Hematopoietic multipotent progenitor cell treated with erythropoietin and hydrocortisone succinate and interleukin-3 and kit ligand, for 6 days (in vitro differentiated cells): Measurements from ENCODE around the gene GART.

ENCODE experiments used
- DNase-seq: peaks from one replicate; pipeline ENCODE4 v3.0.0-alpha.2; 2015

Gene GART

DNA sequence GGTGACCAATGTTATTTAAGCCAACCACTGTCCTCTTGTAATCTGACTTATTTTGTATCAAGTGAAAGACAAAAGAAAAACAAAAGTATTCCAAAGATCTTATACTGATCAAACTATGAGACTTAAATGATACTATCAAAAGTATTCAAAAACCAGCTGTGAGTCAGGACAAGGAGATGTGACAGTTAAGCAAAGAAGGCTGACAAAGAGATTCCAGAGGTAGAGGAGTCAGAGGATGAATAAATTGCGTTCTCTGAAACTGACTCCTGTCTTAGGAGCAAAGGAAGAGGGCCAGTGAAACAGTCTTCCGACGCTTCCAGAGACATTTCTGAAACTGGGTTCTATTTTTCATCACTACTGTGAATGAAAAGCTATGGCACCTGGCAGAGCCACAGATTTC is 83.1 kb downstream of the GART start:
- no peak for DNase-seq

DNA sequence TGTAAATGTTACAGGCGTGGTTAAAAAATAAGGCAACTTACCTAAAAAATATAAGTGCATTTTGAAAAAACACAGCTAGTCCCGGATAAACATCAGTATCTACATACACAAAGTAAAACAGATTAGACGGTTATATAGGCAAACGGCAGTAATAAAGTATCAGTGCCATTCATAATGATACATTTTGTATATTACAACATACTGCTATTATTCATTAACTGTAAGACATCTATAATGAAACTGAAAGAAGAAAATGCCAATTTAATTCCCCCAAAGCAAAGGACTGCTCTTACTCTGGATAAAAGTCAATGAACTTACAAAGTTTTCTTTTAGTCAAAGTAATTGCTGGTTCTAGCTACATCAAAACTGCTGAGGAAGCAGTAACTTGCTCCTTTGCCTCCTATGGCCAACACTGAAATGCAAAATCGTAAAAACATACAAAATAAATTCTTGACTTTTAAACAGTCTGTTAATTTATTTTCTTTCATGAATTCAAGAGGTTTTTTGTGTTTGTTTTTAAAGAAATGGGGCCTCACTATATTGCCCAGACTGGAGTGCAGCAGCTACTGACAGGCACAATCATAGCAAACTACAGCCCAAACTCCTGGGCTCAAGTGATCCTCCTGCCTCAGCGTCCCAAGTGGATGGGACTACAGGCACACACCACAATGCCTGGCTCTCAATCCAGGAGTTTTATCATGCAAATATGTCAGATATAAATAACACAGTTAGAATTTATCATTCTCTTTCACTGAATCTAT is 86.1 kb downstream of the GART start:
- DNase-seq, result no peak
